Adrenal gland (tissue), 5 donors: ENCODE data around the gene TUBB2A.

ENCODE experiments used
- CTCF ChIP-seq, 6 experiments: fragments of 450-650 bp in 4 of 6; fragments of 200-600 bp in 2 of 6; sonication (generic) in 1 of 6; IDR thresholded peaks; 1 replicate in 5 of 6; 2 replicates in 1 of 6; pipeline versions ENCODE4 v1.5.1 to v1.8.0; 2016 to 2021; ENCODE audit warnings: antibody characterized with exemption in 6 of 6, mild to moderate bottlenecking in 2 of 6, moderate library complexity in 1 of 6
- POLR2A ChIP-seq, 2 donors: fragments of 450-650 bp; IDR thresholded peaks; one replicate each; pipeline ENCODE4 v1.6.1; 2017; ENCODE audit warnings: antibody characterized with exemption in 2 of 2, mild to moderate bottlenecking in 2 of 2, moderate library complexity in 1 of 2
- donor health status: DM: no; HTN: no; CAD: no.

DNA sequence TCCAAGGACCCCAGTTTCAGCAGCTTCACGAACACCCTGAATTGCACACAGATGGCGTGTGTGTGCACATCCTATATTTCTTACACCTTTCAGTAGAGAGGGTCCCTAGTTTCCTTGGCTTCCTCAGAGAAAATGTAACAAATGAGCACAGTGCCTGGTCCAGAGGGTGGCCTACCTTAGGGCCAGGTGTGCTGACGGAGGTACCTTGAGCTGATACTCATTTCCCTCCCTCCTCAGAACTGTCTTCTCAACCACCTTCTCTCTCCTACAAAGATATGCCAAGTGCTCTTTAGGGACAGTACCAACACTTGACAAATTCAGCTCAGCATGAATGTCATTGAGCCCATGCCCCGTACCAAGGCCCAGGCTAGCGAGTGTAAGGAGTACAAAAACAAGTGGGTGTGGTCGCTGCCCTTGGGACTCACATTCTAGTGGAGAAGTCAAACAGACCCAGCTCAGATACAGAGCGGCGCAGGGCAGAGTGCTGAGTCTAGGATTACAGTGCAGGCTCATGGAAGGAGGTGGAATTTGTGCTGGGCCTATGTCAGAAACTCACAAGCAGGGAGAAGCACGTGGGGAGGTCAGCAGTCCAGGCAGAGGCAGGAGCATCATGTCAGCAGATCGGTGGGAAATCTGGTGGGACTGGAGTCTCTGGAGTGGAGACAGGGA lies 48.5 kb downstream of the TUBB2A start:
- TF ChIP-seq CTCF (IDR thresholded peaks at IDR 0.05) (no peak), POLR2A (IDR thresholded peaks at IDR 0.05) (no peak)
